PC-9 (cell line): ENCODE results near the gene TMEM132E. TPM values are rescaled to one million over a fixed set of nuclear protein-coding genes. Genes with fewer than 3 reads are reported as not detected.

Experiments
- BruUV-seq: library from RNA; stranded (reverse); fragments of 400-500 nt; replicated peaks from 2 replicates; lab custom pipeline; 2021; lab: Mats Ljungman, UMichigan
- CTCF ChIA-PET: fragments of 300-600 bp; sonication (Branson Sonifier 250); formaldehyde crosslinking; loops from one replicate; lab custom pipeline; 2022; ENCODE audit warnings: antibody characterized with exemption; lab: Charles Lee
- POLR2A ChIA-PET: fragments of 300-600 bp; sonication (Branson Sonifier 250); formaldehyde crosslinking; loops from one replicate; lab custom pipeline; 2022; ENCODE audit warnings: antibody characterized with exemption; ENCODE audit not compliant: unreplicated experiment; lab: Charles Lee
- DNase-seq, 2 experiments: peaks; one replicate each; pipeline versions ENCODE4 v3.0.0 to v3.0.0-alpha.2; 2015 to 2022; ENCODE audit warnings: mixed read lengths in 1 of 2
- H2AFZ ChIP-seq: fragments of 200-600 bp; sonication (generic); 2 replicates; pipeline ENCODE4 v1.8.1; 2017; ENCODE audit warnings: antibody characterized with exemption
- H3F3A ChIP-seq: fragments of 200-600 bp; sonication (generic); 2 replicates; pipeline ENCODE4 v1.8.1; 2017; ENCODE audit warnings: antibody characterized with exemption, mild to moderate bottlenecking, low read depth; ENCODE audit not compliant: insufficient read depth
- H3K27ac ChIP-seq: fragments of 200-600 bp; sonication (generic); 2 replicates; pipeline ENCODE4 v1.6.1; 2016; ENCODE audit warnings: mixed run types
- H3K27me3 ChIP-seq: fragments of 200-600 bp; sonication (generic); 2 replicates; pipeline ENCODE4 v1.6.1; 2016; ENCODE audit warnings: low read depth, mixed run types; ENCODE audit not compliant: insufficient read depth
- H3K36me3 ChIP-seq: fragments of 200-600 bp; sonication (generic); 2 replicates; pipeline ENCODE4 v1.6.1; 2016; ENCODE audit warnings: low read depth, mixed run types
- H3K4me1 ChIP-seq: fragments of 200-600 bp; sonication (generic); replicated peaks from 2 replicates; pipeline ENCODE4 v1.6.1; 2016; ENCODE audit warnings: mixed run types; ENCODE audit not compliant: insufficient read depth
- H3K4me2 ChIP-seq: fragments of 200-600 bp; sonication (generic); 2 replicates; pipeline ENCODE4 v1.6.1; 2017; ENCODE audit warnings: mixed run types
- H3K4me3 ChIP-seq: fragments of 200-600 bp; sonication (generic); 2 replicates; pipeline ENCODE4 v1.6.1; 2016; ENCODE audit warnings: mixed run types
- H3K79me2 ChIP-seq: fragments of 200-600 bp; sonication (generic); 2 replicates; pipeline ENCODE4 v1.6.1; 2017; ENCODE audit warnings: low read depth, mixed run types
- H3K9me2 ChIP-seq: fragments of 200-600 bp; sonication (generic); 2 replicates; pipeline ENCODE4 v1.8.1; 2017; ENCODE audit warnings: mild to moderate bottlenecking; ENCODE audit not compliant: insufficient read depth
- H3K9me3 ChIP-seq: fragments of 200-600 bp; sonication (generic); 2 replicates; pipeline ENCODE4 v1.8.1; 2016; ENCODE audit warnings: low read depth; ENCODE audit not compliant: insufficient read depth
- H4K20me1 ChIP-seq: fragments of 200-600 bp; sonication (generic); 2 replicates; pipeline ENCODE4 v1.8.1; 2017; ENCODE audit not compliant: insufficient read depth
- CTCF ChIP-seq: fragments of 200-600 bp; sonication (generic); conservative IDR thresholded peaks from 2 replicates; pipeline ENCODE4 v1.6.1; 2017; ENCODE audit warnings: mixed run types, antibody characterized with exemption, mild to moderate bottlenecking, moderate library complexity
- EZH2 ChIP-seq: fragments of 200-600 bp; sonication (generic); IDR thresholded peaks from 2 replicates; pipeline ENCODE4 v1.8.0; 2017; ENCODE audit warnings: antibody characterized with exemption, low read depth
- intact Hi-C: fragments of 100-400 bp; cut with micrococcal nuclease; formaldehyde crosslinking; loops from one replicate; pipeline ENCODE4 v1.10.0; 2022; ENCODE audit not compliant: unreplicated experiment
- total RNA-seq: library from RNA; stranded (reverse); gene quantifications from 2 replicates; pipeline ENCODE4 v1.2.3, GENCODE V29; 2021

TMEM132E gene
- total RNA-seq, 1 experiment from 2014 or later: not detected

- Histone ChIP-seq H3K4me3 (no peak overlapping the region), H3K9me2 (no peaks in the 10 kb centered on the region), H3K79me2 (no peaks in the 10 kb centered on the region), H3K36me3 (no peaks in the 10 kb centered on the region), H3K27ac (no peak overlapping the region), H3K9me3 (no peaks in the 10 kb centered on the region), H4K20me1 (no peaks in the 10 kb centered on the region), H2AFZ (no peak overlapping the region), H3K4me1 (no peaks in the 10 kb centered on the region), H3F3A (no peaks in the 10 kb centered on the region), H3K27me3 (peaks cover 32% of the 10 kb centered on the region), H3K4me2 (no peak overlapping the region)
- POLR2A ChIA-PET: no interaction called here
- no peak for DNase-seq
- CTCF ChIA-PET: no interaction called here
- TF ChIP-seq CTCF: no peak
- no TSS peak for BruUV-seq
- intact Hi-C loops: no loop called here
These were observed 750 bp downstream of the TMEM132E start for GRCh38 chr17:34579979-34580684.

GRCh38 chr17:34580685-34581445, 1.5 kb downstream of the TMEM132E start:
- Histone ChIP-seq H2AFZ (no peak overlapping the region), H3K27ac (no peak overlapping the region), H3K36me3 (no peaks in the 10 kb centered on the region), H3K4me2 (no peak overlapping the region), H3K9me2 (no peaks in the 10 kb centered on the region), H3K4me3 (no peak overlapping the region), H3K9me3 (no peaks in the 10 kb centered on the region), H3K27me3 (peaks cover 40% of the 10 kb centered on the region), H3K79me2 (no peaks in the 10 kb centered on the region), H4K20me1 (no peaks in the 10 kb centered on the region), H3F3A (no peaks in the 10 kb centered on the region), H3K4me1 (no peaks in the 10 kb centered on the region)
- POLR2A ChIA-PET: no interaction called here
- TF ChIP-seq CTCF (no peak), EZH2 (no peak)
- intact Hi-C loops: no loop called here
- no TSS peak for BruUV-seq
- CTCF ChIA-PET: no interaction called here
- DNase-seq: no peak

- no peak overlapping the region for H3K4me3 ChIP-seq
- no peak overlapping the region for H2AFZ ChIP-seq
- peaks cover 44% of the 10 kb centered on the region for H3K27me3 ChIP-seq
- DNase-seq: no peak
- no peaks in the 10 kb centered on the region for H3K4me1 ChIP-seq
- no peaks in the 10 kb centered on the region for H4K20me1 ChIP-seq
- intact Hi-C loops: no loop called here
- no peak overlapping the region for H3K4me2 ChIP-seq
- no peaks in the 10 kb centered on the region for H3K9me2 ChIP-seq
- TF ChIP-seq EZH2 (no peak), CTCF (no peak)
- no peaks in the 10 kb centered on the region for H3F3A ChIP-seq
- no peaks in the 10 kb centered on the region for H3K79me2 ChIP-seq
- no peak overlapping the region for H3K27ac ChIP-seq
- H3K36me3 ChIP-seq: no peaks in the 10 kb centered on the region
- ChIA-PET POLR2A (no interaction called here), CTCF (no interaction called here)
- BruUV-seq: no TSS peak
- no peaks in the 10 kb centered on the region for H3K9me3 ChIP-seq
These were observed 2.2 kb downstream of the TMEM132E start for GRCh38 chr17:34581446-34582184.
